Endothelial cell of umbilical vein (primary cell): ENCODE measurements around the gene TTBK1. TPM values are rescaled to one million over a fixed set of nuclear protein-coding genes. Genes with fewer than 3 reads are reported as not detected.

Experiments
- BruUV-seq: library from RNA; stranded (reverse); fragments of 400-500 nt; replicated peaks from 2 replicates; lab custom pipeline; 2021; lab: Mats Ljungman, UMichigan
- CTCF ChIA-PET: fragments of 300-600, 350-600 bp; sonication (Branson Sonifier 250); formaldehyde crosslinking; loops from one replicate; lab custom pipeline; 2021; ENCODE audit warnings: antibody characterized with exemption, inconsistent platforms; lab: Charles Lee
- POLR2A ChIA-PET: fragments of 300-600, 350-600 bp; sonication (Branson Sonifier 250); formaldehyde crosslinking; loops from one replicate; lab custom pipeline; 2021; ENCODE audit warnings: antibody characterized with exemption, inconsistent platforms; lab: Charles Lee
- DNase-seq: peaks from one replicate; pipeline ENCODE4 v3.0.0-alpha.2; 2011; ENCODE audit warnings: low read depth, low spot score
- FAIRE-seq: peaks from 2 replicates; lab custom pipeline; 2011; peaks lifted over from hg19 to GRCh38; lab: Jason Lieb, UNC
- H2AFZ ChIP-seq: 2 replicates; pipeline ENCODE4 v1.6.0; 2012; ENCODE audit warnings: low read depth, low read length, control low read depth, inconsistent platforms
- H3K27ac ChIP-seq: 2 replicates; pipeline ENCODE4 v1.5.1; 2011; ENCODE audit warnings: low read depth, mild to moderate bottlenecking, control low read depth, low read length, moderate library complexity; ENCODE audit not compliant: insufficient read depth
- H3K27me3 ChIP-seq, 2 experiments: 2 replicates each; pipeline versions ENCODE4 v1.6.0 to v1.6.1; 2011; ENCODE audit warnings: low read length in 2 of 2, mixed read lengths in 1 of 2; ENCODE audit not compliant: control insufficient read depth in 2 of 2, insufficient read depth in 2 of 2
- H3K36me3 ChIP-seq, 2 experiments: 2 replicates in 1 of 2; 3 replicates in 1 of 2; pipeline ENCODE4 v1.5.1; 2011; ENCODE audit warnings: low read length in 2 of 2, mild to moderate bottlenecking in 1 of 2, moderate library complexity in 1 of 2; ENCODE audit not compliant: control insufficient read depth in 2 of 2, insufficient read depth in 2 of 2; ENCODE audit errors: extremely low read depth in 1 of 2
- H3K4me1 ChIP-seq: 3 replicates; pipeline ENCODE4 v1.5.1; 2011; ENCODE audit warnings: mild to moderate bottlenecking, low read length; ENCODE audit not compliant: control insufficient read depth, insufficient read depth; ENCODE audit errors: extremely low read depth
- H3K4me2 ChIP-seq: 2 replicates; pipeline ENCODE4 v1.6.1; 2011; ENCODE audit warnings: low read length, control low read depth, mixed read lengths; ENCODE audit not compliant: insufficient read depth
- H3K4me3 ChIP-seq, 3 experiments: fragments of 200-600 bp in 1 of 3; sonication (generic), shearing (Covaris generic) in 1 of 3; replicated peaks in 1 of 3; 2 replicates each; pipeline ENCODE4 v1.5.1; 2011 to 2016; ENCODE audit warnings: control low read depth in 3 of 3, low read length in 3 of 3, mild to moderate bottlenecking in 2 of 3, inconsistent platforms in 1 of 3, low read depth in 1 of 3, moderate library complexity in 1 of 3; ENCODE audit not compliant: insufficient read depth in 1 of 3
- H3K79me2 ChIP-seq: 2 replicates; pipeline ENCODE4 v1.6.0; 2012; ENCODE audit warnings: low read length, inconsistent platforms; ENCODE audit not compliant: control insufficient read depth, insufficient read depth
- H3K9ac ChIP-seq: replicated peaks from 2 replicates; pipeline ENCODE3; 2011; ENCODE audit warnings: low read length, control low read depth; ENCODE audit not compliant: insufficient read depth; ENCODE audit errors: extremely low read depth
- H3K9me1 ChIP-seq: replicated peaks from 3 replicates; pipeline ENCODE4 v1.6.0; 2011; ENCODE audit warnings: mild to moderate bottlenecking, low read length; ENCODE audit not compliant: control insufficient read depth, insufficient read depth; ENCODE audit errors: extremely low read depth
- H3K9me3 ChIP-seq: replicated peaks from 2 replicates; pipeline ENCODE4 v1.5.1; 2012; ENCODE audit warnings: low read length, inconsistent platforms; ENCODE audit not compliant: control insufficient read depth, insufficient read depth
- H4K20me1 ChIP-seq: replicated peaks from 2 replicates; pipeline ENCODE3; 2011; ENCODE audit warnings: mild to moderate bottlenecking, low read length; ENCODE audit not compliant: control insufficient read depth, insufficient read depth; ENCODE audit errors: extremely low read depth
- CTCF ChIP-seq, 2 donors: IDR thresholded peaks; 1 replicate in 1 of 2; 2 replicates in 1 of 2; pipeline ENCODE4 v1.5.1; 2011; ENCODE audit warnings: low read length in 2 of 2, mild to moderate bottlenecking in 2 of 2, moderate library complexity in 2 of 2, control low read depth in 1 of 2, inconsistent platforms in 1 of 2, low read depth in 1 of 2; ENCODE audit not compliant: insufficient read depth in 1 of 2; ENCODE audit errors: extremely low read depth in 1 of 2
- EZH2 ChIP-seq: IDR thresholded peaks from 2 replicates; pipeline ENCODE4 v1.6.1; 2012; ENCODE audit warnings: borderline replicate concordance, low read depth, mild to moderate bottlenecking, moderate library complexity, low read length, inconsistent platforms; ENCODE audit not compliant: severe bottlenecking
- FOS ChIP-seq: IDR thresholded peaks from 2 replicates; pipeline ENCODE4 v1.6.1; 2011; ENCODE audit warnings: mild to moderate bottlenecking, low read length, moderate library complexity, borderline replicate concordance; ENCODE audit not compliant: insufficient read depth
- GATA2 ChIP-seq: IDR thresholded peaks from 2 replicates; pipeline ENCODE4 v1.7.0; 2011; ENCODE audit warnings: low read depth, mild to moderate bottlenecking, moderate library complexity, mixed read lengths, low read length; ENCODE audit not compliant: insufficient read length, insufficient read depth
- JUN ChIP-seq: IDR thresholded peaks from 2 replicates; pipeline ENCODE4 v1.6.1; 2011; ENCODE audit warnings: borderline replicate concordance, low read depth; ENCODE audit not compliant: insufficient read length, insufficient read depth
- MAX ChIP-seq: IDR thresholded peaks from 2 replicates; pipeline ENCODE4 v1.6.1; 2011; ENCODE audit not compliant: insufficient read depth, insufficient read length
- POLR2AphosphoS5 ChIP-seq: IDR thresholded peaks from 2 replicates; pipeline ENCODE4 v1.6.1; 2012; ENCODE audit warnings: low read depth, mild to moderate bottlenecking, control low read depth, low read length, moderate library complexity; ENCODE audit not compliant: insufficient read depth
- dilution Hi-C: fragments of 300-500 bp; cut with MboI; formaldehyde crosslinking; loops from one replicate; pipeline ENCODE4 v1.15.0; 2019; ENCODE audit warnings: low sequenced_read_pairs; ENCODE audit not compliant: extremely low pct_ligation_motif_present
- intact Hi-C: fragments of 100-400 bp; cut with micrococcal nuclease; formaldehyde crosslinking; loops from one replicate; pipeline ENCODE4 v1.10.0; 2022
- polyA plus RNA-seq, 4 experiments: library from polyadenylated mRNA; depleted of rRNA in 3 of 4; stranded (reverse) in 3 of 4; unstranded in 1 of 4; fragments of >200 nt; gene quantifications; 2 replicates each; pipeline versions ENCODE4 v1.2.1 to v1.2.3, GENCODE V29; 2011 to 2012; ENCODE audit warnings: missing spikeins in 1 of 4
- total RNA-seq: library from RNA; stranded (reverse); gene quantifications from 2 replicates; pipeline ENCODE4 v1.2.3, GENCODE V29; 2021

The TTBK1 gene
- total and polyA plus RNA-seq, 2 donors (not counting 3 experiments of a cell fraction or from before 2014, with no cell fraction given), result 0.06 TPM; not detected in 1

DNA sequence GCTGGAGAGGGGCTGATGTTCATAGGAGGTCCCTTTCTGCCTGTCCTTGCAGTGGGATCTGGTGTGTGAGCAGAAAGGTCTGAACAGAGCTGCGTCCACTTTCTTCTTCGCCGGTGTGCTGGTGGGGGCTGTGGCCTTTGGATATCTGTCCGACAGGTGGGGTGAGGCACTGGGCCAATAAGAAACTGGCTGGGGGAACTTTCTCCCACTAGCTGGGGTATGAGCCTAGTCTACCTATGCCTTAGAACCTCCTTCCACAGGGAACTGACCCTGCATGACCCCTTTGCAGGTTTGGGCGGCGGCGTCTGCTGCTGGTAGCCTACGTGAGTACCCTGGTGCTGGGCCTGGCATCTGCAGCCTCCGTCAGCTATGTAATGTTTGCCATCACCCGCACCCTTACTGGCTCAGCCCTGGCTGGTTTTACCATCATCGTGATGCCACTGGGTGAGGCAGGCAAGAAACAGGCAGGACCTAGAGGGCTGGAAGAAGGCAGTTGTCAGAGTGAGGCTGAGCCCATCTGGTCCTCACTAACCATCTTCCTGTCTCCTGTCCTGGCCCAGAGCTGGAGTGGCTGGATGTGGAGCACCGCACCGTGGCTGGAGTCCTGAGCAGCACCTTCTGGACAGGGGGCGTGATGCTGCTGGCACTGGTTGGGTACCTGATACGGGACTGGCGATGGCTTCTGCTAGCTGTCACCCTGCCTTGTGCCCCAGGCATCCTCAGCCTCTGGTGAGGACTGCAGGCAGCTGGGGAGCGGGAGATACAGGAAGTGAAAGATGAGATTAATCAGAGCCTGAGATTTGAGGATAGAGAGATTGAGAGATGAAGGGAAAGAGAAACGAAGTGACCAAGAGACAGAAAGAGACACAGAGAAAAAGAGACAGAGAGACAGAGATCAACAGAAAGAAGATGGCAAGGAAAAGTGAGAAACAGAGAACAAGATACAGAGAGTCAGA, 56.3 kb downstream of the TTBK1 start:
- H3K36me3 ChIP-seq, result no peaks in the 10 kb centered on the region
- CTCF ChIA-PET, result interaction anchor here (1.0 to 1.5 kb wide), 3 partner anchors 11 to 36 kb away, joined by 3 read pairs; no protein-coding TSS in a partner anchor
- no peak for DNase-seq

More for the DNA sequence above, 56.3 kb downstream of the TTBK1 start:
- no peak for TF ChIP-seq FOS
- TF ChIP-seq MAX, result no peak
- TF ChIP-seq GATA2, result no peak
- TF ChIP-seq JUN, result no peak
- no peak for TF ChIP-seq CTCF (IDR thresholded peaks at IDR 0.05; ENCODE audit: extremely low read depth in 1 of 2, insufficient read depth in 1 of 2, low read depth in 1 of 2, low read length in 2 of 2)
- no peak for TF ChIP-seq POLR2AphosphoS5
- TF ChIP-seq EZH2, result no peak
- Histone ChIP-seq H3K9me3 (no peaks in the 10 kb centered on the region), H3K4me1 (no peaks in the 10 kb centered on the region), H2AFZ (no peak overlapping the region), H3K9me1 (no peaks in the 10 kb centered on the region), H3K27ac (no peak overlapping the region), H3K27me3 (peaks cover 0 to 13% of the 10 kb centered on the region in 2 experiments), H3K4me3 (no peak overlapping the region), H3K79me2 (no peaks in the 10 kb centered on the region), H3K4me2 (no peak overlapping the region), H4K20me1 (no peaks in the 10 kb centered on the region), H3K9ac (no peak overlapping the region)
- dilution Hi-C loops (no loop called here), intact Hi-C loops (no loop called here)
- no peak for FAIRE-seq
- no TSS peak for BruUV-seq
- POLR2A ChIA-PET, result no interaction called here
